ENCODE results near the gene YDJC.
"Not testable (repeated sequence)": the region's sequence is repeated elsewhere in the genome, so short reads cannot be mapped to it uniquely, and the experiment has no call there.

YDJC gene

GRCh38 chr22:21632931-21633330 lies 3.1 kb upstream of the YDJC start:
- DNase-seq (ENCODE audit: low read depth in 2 of 2) = no peak

- DNase-seq (ENCODE audit: low read depth in 2 of 2) = peak; percentile 45 to 46
Measured at GRCh38 chr22:21632237-21632895, 2.5 kb upstream of the YDJC start, which contains the start of gene CCDC116. TSS of gene CCDC116 (plus strand) at chr22:21632760. CDS start at chr22:21633182, 422 bp downstream.

GRCh38 chr22:21631025-21631424 lies 1.2 kb upstream of the YDJC start:
- DNase-seq (ENCODE audit: low read depth in 2 of 2) = no peak

GRCh38 chr22:21628386-21629254 lies 1.2 kb downstream of the YDJC start:
- DNase-seq (ENCODE audit: low read depth in 2 of 2) = no peak

DNA sequence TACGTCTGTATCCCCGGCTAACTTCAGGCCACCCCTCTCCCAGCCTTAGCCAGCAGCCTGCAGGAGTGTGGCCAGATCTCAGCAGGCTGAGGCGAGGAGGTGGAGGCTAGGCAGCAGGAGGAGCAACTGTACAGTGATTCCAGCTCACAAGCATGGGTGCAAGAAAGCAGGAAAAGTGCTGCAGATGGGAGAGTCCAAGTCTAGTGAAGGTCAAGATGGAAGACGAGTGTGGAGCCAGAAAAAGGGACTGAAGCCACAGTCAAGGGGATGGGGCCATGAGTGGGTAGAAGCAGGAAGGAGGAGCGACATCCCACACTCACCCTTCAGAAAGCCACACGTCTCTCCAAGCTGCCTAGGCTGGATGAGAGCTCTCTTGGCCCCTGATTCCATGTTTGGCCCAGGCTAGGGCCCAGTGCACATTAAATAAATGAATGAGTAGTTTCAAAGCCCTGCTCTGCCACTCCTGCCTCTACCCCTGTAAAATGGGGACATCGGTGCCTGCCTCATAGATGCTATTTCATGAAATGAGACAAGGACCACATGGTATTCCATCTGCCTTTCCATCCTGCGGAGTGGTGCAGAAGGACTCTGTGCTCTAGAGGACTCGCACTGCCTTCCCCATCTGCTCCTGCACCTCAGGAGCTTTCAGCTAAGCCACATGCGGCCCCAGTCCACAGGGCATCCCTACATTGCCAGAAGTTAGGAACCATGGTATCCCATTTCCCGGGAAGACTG lies 2.9 kb downstream of the YDJC start:
- no peak for DNase-seq (ENCODE audit: low read depth in 2 of 2)

DNA sequence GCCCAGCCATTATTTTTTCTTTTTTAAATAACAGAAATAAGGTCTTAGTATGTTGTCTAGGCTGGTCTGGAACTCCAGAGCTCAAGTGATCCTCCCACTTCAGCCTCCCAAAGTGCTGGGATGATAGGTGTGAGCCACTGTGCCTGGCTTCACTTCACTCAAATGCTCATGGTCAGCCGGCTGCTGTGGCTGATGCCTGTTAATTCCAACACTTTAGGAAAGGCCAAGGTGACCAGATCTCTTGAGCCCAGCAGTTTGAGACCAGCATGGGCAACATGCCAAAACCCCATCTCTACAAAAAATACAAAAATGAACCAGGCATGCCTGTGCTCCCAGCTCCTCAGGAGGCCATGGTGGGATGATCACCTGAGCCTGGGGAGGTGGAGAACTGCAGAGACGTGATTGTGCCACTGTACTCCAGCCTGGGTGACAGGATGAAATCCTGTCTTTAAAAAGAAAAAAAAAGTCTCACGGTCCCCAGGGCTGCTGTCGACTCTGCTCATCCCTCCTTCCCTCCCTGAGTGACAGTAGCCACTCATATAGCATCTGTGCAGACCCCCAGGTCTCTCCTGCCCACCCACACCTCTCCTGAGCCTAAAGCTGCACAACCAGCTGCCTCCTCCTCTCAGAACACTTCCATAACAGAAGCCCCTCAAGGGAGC lies 3.6 kb downstream of the YDJC start:
- DNase-seq (ENCODE audit: low read depth in 2 of 2) = no peak

DNA sequence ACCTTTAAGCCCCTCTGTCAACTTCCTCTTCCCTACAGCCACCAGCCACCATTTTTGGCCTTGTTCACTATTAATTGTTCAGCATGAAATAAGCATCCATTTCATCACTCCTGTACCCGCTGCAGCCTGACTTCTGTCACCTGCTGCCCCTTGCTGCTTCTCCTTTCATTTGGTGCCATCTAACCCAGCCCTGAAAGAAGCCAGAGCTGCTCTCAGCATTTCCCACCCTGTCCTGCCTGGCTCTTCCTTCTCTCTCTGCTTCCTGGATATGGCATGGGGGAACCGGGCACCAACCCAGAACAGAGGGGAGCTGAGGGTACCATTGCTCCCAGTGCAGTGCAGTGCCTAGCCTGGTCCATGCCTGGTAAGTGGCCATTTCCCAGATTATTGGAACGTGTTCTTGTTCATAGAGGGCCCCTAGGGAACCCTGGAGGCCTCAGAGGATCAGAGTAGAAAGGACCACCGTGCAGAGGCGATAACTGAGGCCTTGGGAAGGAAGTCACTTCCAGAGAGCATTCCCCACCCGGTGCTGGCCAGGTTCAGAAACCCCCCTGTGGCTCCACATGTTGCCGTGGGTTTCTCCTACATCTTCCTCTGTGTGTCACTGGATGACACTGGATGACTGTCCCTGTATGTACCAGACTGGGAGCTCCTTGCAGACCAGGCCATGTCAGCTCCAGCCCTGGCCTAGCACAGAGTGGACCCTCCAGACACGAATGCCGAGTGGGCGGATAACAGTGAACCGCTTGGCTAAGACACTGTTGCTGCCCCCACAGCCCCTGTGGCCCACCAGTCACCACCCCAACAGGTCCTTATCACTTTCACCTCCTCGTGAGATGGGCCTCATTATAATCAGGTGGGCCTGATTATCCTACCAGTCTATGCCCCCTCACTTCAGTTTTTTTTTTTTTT lies 4.7 kb downstream of the YDJC start:
- no peak for DNase-seq (ENCODE audit: low read depth in 2 of 2)

DNA sequence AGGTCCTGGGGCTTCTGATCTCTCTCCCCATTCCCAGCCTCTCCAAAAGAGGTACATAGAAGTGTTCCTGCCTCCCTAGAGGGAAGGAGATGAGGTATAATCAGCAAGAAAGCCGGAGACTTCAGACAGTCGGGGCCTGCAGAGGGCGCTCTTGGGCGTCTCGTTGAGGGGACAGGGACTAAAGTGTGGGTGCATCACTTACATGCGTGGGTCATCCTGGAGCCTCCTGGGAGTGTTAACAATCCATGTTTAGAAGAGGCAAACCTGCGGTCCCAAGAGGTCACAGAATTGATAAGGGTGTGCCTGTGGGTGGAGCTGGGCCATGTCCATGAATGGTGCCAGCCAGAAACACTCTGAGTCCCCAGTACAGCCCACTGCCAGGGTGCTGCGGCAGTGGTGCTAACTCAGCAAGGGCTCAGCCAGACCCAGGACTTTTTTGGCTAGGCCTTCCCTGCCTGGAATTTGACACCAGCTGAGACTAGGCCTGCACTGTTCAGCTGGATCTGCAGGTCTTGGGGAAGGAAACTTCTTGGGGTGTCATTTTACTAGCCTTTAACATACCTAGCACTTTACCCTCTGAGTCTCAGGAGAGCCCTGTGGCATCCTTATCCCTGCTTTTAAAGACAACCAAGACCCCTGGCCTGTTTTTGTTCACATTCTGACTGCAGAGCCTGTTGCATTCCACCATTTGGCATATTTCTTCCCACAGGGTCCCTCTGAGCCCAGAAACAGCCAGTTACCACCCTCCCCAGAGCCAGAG lies 5.5 kb downstream of the YDJC start:
- peak; percentile 43 to 49 for DNase-seq (ENCODE audit: low read depth in 2 of 2)

DNA sequence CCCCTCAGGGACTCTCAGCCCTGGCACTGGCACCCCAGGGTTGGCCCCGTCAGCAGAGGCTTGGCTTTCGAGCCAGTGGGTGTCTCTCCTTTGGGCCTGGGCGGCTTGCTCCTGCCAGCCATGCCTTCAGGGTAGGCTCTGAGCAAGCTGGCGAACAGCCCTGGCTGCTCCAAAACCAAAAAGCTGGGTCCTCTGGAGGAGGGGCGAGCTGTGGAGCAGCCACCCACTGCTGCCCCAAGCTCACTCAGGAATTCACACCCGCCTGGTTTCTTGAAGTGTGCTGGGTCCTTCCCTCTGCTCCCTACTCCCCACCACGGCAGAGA lies 6.2 kb downstream of the YDJC start:
- no peak for DNase-seq (ENCODE audit: low read depth in 2 of 2)

GRCh38 chr22:21622919-21623647 lies 6.7 kb downstream of the YDJC start:
- no peak for DNase-seq (ENCODE audit: low read depth in 2 of 2)

DNA sequence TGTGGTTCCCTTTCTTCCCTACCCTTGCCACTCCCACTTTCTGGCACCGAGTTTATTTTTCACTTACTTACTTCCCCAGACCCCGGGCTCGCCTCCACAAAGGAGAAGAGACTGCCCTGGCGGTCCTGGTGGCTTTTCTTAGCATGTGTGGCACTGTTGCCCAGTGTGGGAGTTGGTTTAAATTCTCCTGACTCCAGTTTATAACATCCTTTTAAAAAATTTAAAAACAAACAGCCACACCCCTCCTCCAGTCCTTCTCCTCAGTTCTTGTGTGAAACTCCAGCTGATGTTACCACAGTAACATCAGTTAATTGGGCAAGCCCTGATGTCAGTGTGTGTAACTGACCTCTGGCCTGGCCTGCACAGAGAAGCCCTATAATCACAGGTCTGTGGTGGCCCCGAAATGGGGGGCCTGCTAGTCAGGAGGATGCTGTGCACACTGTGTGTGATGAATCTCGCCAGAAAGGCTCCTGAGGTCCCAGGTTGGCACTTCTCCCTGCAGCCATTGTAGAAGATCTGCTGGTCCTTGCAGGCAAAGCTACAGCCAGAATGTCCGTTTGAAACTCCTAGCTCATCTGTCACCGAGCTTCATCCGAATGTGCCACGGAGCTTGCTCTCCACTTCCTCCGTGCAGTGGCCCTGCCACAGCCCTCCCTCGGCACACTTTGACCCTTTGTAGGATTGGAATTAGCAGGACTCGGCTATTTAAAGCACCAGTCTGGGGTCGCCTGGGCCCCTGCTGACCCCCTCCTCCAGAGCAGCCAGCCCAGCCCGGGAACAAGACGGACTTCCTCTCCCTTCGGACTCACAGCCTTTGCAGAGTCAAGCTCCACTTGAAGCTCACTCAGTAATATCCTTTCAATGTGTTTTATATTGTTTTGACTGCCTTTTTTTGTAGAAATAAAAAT lies 7.6 kb downstream of the YDJC start:
- no peak for DNase-seq (ENCODE audit: low read depth in 2 of 2)

- no peak for DNase-seq (ENCODE audit: low read depth in 2 of 2)
Measured at GRCh38 chr22:21621025-21621424, 8.8 kb downstream of the YDJC start.

DNA sequence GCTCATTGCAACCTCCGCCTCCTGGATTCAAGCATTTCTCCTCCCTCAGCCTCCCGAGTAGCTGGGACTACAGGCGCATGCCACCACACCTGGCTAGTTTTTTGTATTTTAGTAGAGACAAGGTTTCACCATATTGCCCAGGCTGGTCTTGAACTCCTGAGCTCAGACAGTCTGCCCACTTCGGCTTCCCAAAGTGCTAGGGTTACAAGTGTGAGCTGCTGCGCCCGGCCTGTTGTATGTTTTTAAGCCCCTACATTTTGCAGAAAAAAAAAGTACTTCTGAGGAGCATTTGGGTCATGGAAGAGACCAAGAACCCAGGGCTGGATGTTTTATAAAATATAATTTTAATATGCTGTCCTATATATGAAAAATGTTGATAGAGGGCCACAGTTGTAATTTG lies 12.5 kb downstream of the YDJC start:
- not testable (repeated sequence) for DNase-seq (ENCODE audit: low read depth in 2 of 2)

DNA sequence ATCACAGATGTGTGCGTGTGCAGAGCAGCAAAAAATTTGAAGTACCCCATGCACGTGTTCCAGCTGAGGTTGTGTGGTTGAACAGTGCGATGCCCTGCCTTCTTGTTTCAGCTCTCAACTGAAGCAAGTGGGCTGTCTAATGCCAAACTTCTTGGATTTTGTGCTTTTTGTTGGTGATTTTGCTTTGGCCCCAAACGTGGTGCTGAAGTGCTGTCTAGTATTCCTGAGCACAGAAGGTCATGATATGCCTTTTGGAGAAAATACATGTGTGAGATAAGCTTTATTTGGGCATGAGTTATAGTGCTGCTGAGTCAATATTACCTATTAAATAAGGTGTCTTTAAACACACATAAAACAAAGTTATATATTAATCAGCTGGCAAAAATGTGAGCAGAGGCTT lies 14.1 kb downstream of the YDJC start:
- no peak for DNase-seq (ENCODE audit: low read depth in 2 of 2)

DNA sequence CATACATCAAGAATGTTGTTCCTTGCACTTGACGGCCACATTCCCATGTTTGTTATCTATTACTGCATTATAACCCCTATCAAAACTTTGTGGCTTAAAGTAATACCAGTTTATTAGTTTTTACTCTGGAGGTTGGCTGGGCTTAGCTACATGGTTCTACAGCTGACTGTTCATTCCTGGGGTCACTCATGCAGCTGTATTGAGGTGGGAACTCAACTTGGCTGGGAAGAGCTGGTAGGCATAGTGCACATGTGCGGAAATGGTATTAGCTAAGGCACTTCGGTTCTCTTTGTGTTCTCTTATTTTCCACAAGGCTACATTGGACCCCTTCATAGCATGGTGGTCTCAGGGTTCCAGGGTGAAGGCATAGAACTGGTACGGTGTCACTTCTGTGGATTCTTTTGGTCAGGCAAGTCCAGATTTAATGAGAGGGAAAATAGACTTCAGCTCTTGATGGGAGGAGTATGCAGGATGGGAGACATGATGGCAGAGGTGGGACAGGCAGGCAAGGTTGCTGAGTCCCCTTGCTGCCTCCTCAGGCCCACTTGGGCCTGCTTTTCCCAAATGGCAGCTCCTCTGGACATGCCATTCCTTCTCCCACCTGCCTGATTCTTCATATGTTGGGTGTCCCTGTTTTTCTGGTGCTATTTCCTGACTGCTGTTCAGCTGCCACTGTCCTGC lies 16.1 kb downstream of the YDJC start:
- DNase-seq (ENCODE audit: low read depth in 2 of 2) = no peak

- no peak for DNase-seq (ENCODE audit: low read depth in 2 of 2)
Measured at GRCh38 chr22:21612858-21613257, 17.0 kb downstream of the YDJC start.

GRCh38 chr22:21611210-21611977 lies 18.4 kb downstream of the YDJC start:
- DNase-seq (ENCODE audit: low read depth in 2 of 2) = no peak

All from activated CD4-positive, alpha-beta T cell treated with anti-CD3 and anti-CD28 coated beads for 24 hours (primary cell).